ENCODE results near the gene PUS3.
"Not testable (repeated sequence)": the region's sequence is repeated elsewhere in the genome, so short reads cannot be mapped to it uniquely, and the experiment has no call there.

The PUS3 gene

GRCh38 chr11:125918140-125918840, 15.3 kb upstream of the PUS3 start:
- H3K27me3 ChIP-seq (ENCODE audit: low read depth, low read length), result peaks cover 22% of the 10 kb centered on the region

GRCh38 chr11:125916683-125917347, 13.8 kb upstream of the PUS3 start:
- H3K27me3 ChIP-seq (ENCODE audit: low read depth, low read length), result peaks cover 17% of the 10 kb centered on the region
- H3K9me3 ChIP-seq (ENCODE audit: insufficient read depth, low read length), result no peaks in the 10 kb centered on the region
- no peak overlapping the region for H3K4me2 ChIP-seq (ENCODE audit: low read length)
- peaks cover 4% of the 10 kb centered on the region; the same call in 1 of the 2 replicates for H3K4me1 ChIP-seq (ENCODE audit: low read length)
- H3K27ac ChIP-seq (ENCODE audit: low read length), result no peak overlapping the region
- no peak overlapping the region for H3K9ac ChIP-seq (ENCODE audit: low read length)
- no peaks in the 10 kb centered on the region for H4K20me1 ChIP-seq (ENCODE audit: insufficient read depth, low read length)
- H3K79me2 ChIP-seq (ENCODE audit: low read length), result no peaks in the 10 kb centered on the region
- no peak overlapping the region for H2AFZ ChIP-seq (ENCODE audit: low read depth, low read length)
- no peak overlapping the region for H3K4me3 ChIP-seq (ENCODE audit: low read length)
- no peaks in the 10 kb centered on the region for H3K36me3 ChIP-seq (replicated peaks; ENCODE audit: low read depth, low read length)
- TF ChIP-seq CTCF (IDR thresholded peaks at IDR 0.05; ENCODE audit: low read depth, low read length) (no peak), EZH2phosphoT487 (IDR thresholded peaks at IDR 0.05; ENCODE audit: low read depth) (no peak)

More at GRCh38 chr11:125918140-125918840, 15.3 kb upstream of the PUS3 start:
- H3K4me3 ChIP-seq (ENCODE audit: low read length), result no peak overlapping the region
- no peak overlapping the region for H3K4me2 ChIP-seq (ENCODE audit: low read length)
- H3K36me3 ChIP-seq (replicated peaks; ENCODE audit: low read depth, low read length), result no peaks in the 10 kb centered on the region
- H2AFZ ChIP-seq (ENCODE audit: low read depth, low read length), result no peak overlapping the region
- H3K79me2 ChIP-seq (ENCODE audit: low read length), result no peaks in the 10 kb centered on the region
- peaks cover 6% of the 10 kb centered on the region; the same call in 1 of the 2 replicates for H3K4me1 ChIP-seq (ENCODE audit: low read length)
- no peak for TF ChIP-seq EZH2phosphoT487 (IDR thresholded peaks at IDR 0.05; ENCODE audit: low read depth)
- no peak for TF ChIP-seq CTCF (IDR thresholded peaks at IDR 0.05; ENCODE audit: low read depth, low read length)
- H3K9ac ChIP-seq (ENCODE audit: low read length), result no peak overlapping the region
- no peaks in the 10 kb centered on the region for H4K20me1 ChIP-seq (ENCODE audit: insufficient read depth, low read length)
- H3K27ac ChIP-seq (ENCODE audit: low read length), result no peak overlapping the region
- H3K9me3 ChIP-seq (ENCODE audit: insufficient read depth, low read length), result no peaks in the 10 kb centered on the region

- H3K9me3 ChIP-seq (ENCODE audit: insufficient read depth, low read length); H3K36me3 ChIP-seq (replicated peaks; ENCODE audit: low read depth, low read length); H3K27ac ChIP-seq (ENCODE audit: low read length); H3K4me2 ChIP-seq (ENCODE audit: low read length); H3K4me3 ChIP-seq (ENCODE audit: low read length); H2AFZ ChIP-seq (ENCODE audit: low read depth, low read length); H3K79me2 ChIP-seq (ENCODE audit: low read length); H4K20me1 ChIP-seq (ENCODE audit: insufficient read depth, low read length); H3K4me1 ChIP-seq (ENCODE audit: low read length); H3K9ac ChIP-seq (ENCODE audit: low read length): not testable (repeated sequence)
- peaks cover 30% of the 10 kb centered on the region for H3K27me3 ChIP-seq (ENCODE audit: low read depth, low read length)
Observed at GRCh38 chr11:125914601-125915000, 11.6 kb upstream of the PUS3 start.

- H3K9me3 ChIP-seq (ENCODE audit: insufficient read depth, low read length), result no peaks in the 10 kb centered on the region
- no peaks in the 10 kb centered on the region for H3K79me2 ChIP-seq (ENCODE audit: low read length)
- peaks cover 31% of the 10 kb centered on the region for H3K27me3 ChIP-seq (ENCODE audit: low read depth, low read length)
- no peaks in the 10 kb centered on the region for H3K4me1 ChIP-seq (ENCODE audit: low read length)
- TF ChIP-seq CTCF (IDR thresholded peaks at IDR 0.05; ENCODE audit: low read depth, low read length), result no peak
- TF ChIP-seq EZH2phosphoT487 (IDR thresholded peaks at IDR 0.05; ENCODE audit: low read depth), result no peak
- no peak overlapping the region for H3K4me2 ChIP-seq (ENCODE audit: low read length)
- no peak overlapping the region for H3K4me3 ChIP-seq (ENCODE audit: low read length)
- no peaks in the 10 kb centered on the region for H3K36me3 ChIP-seq (replicated peaks; ENCODE audit: low read depth, low read length)
- H3K27ac ChIP-seq (ENCODE audit: low read length), result no peak overlapping the region
- H2AFZ ChIP-seq (ENCODE audit: low read depth, low read length), result no peak overlapping the region
- no peak overlapping the region for H3K9ac ChIP-seq (ENCODE audit: low read length)
- no peaks in the 10 kb centered on the region for H4K20me1 ChIP-seq (ENCODE audit: insufficient read depth, low read length)
Observed at GRCh38 chr11:125910226-125910849, 7.3 kb upstream of the PUS3 start.

All from OCI-LY3 (cell line).